ENCODE results near the gene UROC1.

DNA sequence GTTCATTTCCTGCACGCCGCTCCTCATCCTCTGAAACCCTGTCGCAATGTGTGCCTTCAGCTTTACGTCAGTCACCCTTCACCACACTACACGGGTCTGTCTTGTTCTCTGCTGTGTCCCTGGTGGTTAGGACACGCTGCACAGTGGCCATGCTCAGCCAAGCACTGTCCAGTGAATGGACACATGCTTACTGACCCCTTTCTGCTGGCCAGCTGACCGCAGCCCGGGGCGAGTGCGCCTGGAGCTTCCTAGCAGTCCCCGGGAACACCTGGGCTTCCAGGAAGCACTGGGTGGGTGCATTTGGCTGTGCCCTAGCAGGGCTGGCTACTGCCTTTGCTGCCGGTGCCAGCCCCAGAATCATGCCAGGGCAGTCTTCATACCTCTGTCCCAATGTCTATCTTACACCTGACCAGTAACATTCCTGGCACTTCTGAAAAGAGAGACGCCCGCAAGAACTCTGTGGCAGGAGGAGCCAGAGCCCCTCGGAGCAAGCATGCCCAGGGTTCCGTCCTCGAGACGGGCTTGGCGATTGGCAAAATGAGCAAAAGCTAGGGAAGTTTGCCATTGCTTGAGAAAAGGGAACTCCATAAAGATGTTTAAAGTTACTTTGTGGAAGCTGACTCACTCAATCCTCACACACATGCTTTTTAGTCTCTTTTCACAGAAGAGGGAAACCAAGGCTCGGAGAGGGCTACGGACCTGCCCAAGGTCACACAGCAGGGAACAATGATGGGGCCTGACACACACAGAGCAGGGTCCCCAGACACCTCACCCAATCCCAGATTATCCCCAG lies 26.2 kb downstream of the UROC1 start:
- no peak for TF ChIP-seq POLR2AphosphoS5 (IDR thresholded peaks at IDR 0.05; ENCODE audit: low read depth, low read length)
- TF ChIP-seq REST (IDR thresholded peaks at IDR 0.05; ENCODE audit: low read depth), result no peak
- TF ChIP-seq, protein P1, sequence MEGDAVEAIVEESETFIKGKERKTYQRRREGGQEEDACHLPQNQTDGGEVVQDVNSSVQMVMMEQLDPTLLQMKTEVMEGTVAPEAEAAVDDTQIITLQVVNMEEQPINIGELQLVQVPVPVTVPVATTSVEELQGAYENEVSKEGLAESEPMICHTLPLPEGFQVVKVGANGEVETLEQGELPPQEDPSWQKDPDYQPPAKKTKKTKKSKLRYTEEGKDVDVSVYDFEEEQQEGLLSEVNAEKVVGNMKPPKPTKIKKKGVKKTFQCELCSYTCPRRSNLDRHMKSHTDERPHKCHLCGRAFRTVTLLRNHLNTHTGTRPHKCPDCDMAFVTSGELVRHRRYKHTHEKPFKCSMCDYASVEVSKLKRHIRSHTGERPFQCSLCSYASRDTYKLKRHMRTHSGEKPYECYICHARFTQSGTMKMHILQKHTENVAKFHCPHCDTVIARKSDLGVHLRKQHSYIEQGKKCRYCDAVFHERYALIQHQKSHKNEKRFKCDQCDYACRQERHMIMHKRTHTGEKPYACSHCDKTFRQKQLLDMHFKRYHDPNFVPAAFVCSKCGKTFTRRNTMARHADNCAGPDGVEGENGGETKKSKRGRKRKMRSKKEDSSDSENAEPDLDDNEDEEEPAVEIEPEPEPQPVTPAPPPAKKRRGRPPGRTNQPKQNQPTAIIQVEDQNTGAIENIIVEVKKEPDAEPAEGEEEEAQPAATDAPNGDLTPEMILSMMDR (IDR thresholded peaks at IDR 0.05 in 2 of 3, conservative IDR thresholded peaks at IDR 0.05 in 1 of 3; ENCODE audit: borderline replicate concordance in 1 of 3, insufficient read depth in 1 of 3, low read depth in 2 of 3, low read length in 2 of 3), result no peak
- TF ChIP-seq, protein P2, sequence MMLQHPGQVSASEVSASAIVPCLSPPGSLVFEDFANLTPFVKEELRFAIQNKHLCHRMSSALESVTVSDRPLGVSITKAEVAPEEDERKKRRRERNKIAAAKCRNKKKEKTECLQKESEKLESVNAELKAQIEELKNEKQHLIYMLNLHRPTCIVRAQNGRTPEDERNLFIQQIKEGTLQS (IDR thresholded peaks at IDR 0.05), result no peak
- TF ChIP-seq EZH2 (IDR thresholded peaks at IDR 0.05), result no peak
- TF ChIP-seq POLR2A (IDR thresholded peaks at IDR 0.05; ENCODE audit: borderline replicate concordance, extremely low read depth, insufficient read depth, insufficient read length), result no peak
- TF ChIP-seq EGR1 (IDR thresholded peaks at IDR 0.05; ENCODE audit: low read depth), result no peak
- no peak for TF ChIP-seq EZH2phosphoT487 (IDR thresholded peaks at IDR 0.05; ENCODE audit: borderline replicate concordance)
- no peak for TF ChIP-seq YY1 (IDR thresholded peaks at IDR 0.05; ENCODE audit: extremely low read depth, insufficient replicate concordance, low read depth, low read length)
- no peak for TF ChIP-seq SP1 (IDR thresholded peaks at IDR 0.05; ENCODE audit: low read depth)
- TF ChIP-seq, protein P3, sequence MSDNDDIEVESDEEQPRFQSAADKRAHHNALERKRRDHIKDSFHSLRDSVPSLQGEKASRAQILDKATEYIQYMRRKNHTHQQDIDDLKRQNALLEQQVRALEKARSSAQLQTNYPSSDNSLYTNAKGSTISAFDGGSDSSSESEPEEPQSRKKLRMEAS (IDR thresholded peaks at IDR 0.05), result no peak

Measured in HCT116 (cell line).